ENCODE results near the gene MMD.

DNA sequence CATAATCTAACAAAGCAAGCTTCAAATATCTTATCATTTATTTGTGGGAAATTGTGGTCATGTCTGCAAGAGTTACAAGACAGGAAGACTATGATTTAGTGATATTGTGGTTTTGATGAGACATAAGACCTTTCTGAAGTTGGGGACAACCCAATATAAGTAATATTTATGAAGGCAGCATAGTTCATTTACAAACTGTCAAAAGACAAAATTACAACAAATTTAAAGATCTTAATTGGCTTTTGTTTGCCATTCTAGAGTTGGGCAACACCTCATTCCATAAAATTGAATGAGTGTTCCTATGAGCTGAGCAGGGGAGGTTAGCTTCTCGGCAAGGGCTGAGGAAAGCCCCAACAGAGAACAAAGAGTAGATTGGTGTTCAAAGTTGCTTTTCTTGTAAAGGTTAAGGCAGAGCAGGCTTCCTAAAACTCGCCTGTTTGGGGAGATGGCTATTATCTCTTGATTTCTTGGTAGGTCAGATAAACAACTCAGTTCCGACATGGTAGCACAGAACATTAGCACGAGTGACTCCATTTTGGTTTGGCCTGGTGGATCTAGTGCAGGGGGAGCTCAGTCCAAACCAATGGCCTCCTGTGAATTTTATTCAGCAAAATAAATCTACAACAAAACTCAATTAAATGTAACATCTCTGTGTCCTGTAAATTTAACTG is 10.9 kb upstream of the MMD start:
- TF ChIP-seq, protein P1, sequence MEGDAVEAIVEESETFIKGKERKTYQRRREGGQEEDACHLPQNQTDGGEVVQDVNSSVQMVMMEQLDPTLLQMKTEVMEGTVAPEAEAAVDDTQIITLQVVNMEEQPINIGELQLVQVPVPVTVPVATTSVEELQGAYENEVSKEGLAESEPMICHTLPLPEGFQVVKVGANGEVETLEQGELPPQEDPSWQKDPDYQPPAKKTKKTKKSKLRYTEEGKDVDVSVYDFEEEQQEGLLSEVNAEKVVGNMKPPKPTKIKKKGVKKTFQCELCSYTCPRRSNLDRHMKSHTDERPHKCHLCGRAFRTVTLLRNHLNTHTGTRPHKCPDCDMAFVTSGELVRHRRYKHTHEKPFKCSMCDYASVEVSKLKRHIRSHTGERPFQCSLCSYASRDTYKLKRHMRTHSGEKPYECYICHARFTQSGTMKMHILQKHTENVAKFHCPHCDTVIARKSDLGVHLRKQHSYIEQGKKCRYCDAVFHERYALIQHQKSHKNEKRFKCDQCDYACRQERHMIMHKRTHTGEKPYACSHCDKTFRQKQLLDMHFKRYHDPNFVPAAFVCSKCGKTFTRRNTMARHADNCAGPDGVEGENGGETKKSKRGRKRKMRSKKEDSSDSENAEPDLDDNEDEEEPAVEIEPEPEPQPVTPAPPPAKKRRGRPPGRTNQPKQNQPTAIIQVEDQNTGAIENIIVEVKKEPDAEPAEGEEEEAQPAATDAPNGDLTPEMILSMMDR (IDR thresholded peaks at IDR 0.05), result no peak
- no peak for TF ChIP-seq POLR2A (IDR thresholded peaks at IDR 0.05)
